ENCODE measurements around the gene RNGTT. TPM values are rescaled to one million over a fixed set of nuclear protein-coding genes. Genes with fewer than 3 reads are reported as not detected.

The RNGTT gene
- total RNA-seq, 2 donors from 2014 or later = 7.5 to 11.3 TPM

- Histone ChIP-seq H3K27me3 (no peaks in the 10 kb centered on the region), H3K9me3 (no peaks in the 10 kb centered on the region), H3K27ac (no peak overlapping the region), H3K4me3 (no peak overlapping the region), H3K36me3 (no peaks in the 10 kb centered on the region), H3K4me1 (no peaks in the 10 kb centered on the region)
- no peak for TF ChIP-seq CTCF (IDR thresholded peaks at IDR 0.05)
- no peak for DNase-seq (ENCODE audit: low spot score)
These were observed 103.1 kb downstream of the RNGTT start for GRCh38 chr6:88860310-88860709.

DNA sequence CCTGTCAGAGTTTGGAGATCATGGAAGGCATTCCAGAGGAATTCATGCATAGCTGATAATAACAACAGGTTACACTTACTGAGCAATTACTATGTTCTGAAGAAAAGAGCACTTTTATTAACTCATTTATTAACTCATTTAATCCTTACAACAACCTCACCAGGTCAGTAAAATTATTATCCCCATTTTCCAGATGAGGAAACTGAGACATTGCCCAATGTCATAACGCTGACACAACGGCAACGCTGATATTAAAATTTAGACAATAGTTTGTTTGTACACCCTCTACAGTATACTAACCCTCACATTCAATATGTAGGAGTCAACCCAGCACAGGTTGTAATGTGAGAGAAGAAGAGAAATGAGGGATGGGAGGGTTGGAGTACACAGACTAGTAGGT lies 105.0 kb downstream of the RNGTT start:
- no peak overlapping the region for H3K27ac ChIP-seq
- no peaks in the 10 kb centered on the region for H3K27me3 ChIP-seq
- no peak for DNase-seq (ENCODE audit: low spot score)
- no peak for TF ChIP-seq CTCF (IDR thresholded peaks at IDR 0.05)
- H3K4me1 ChIP-seq = no peaks in the 10 kb centered on the region
- H3K4me3 ChIP-seq = no peak overlapping the region
- no peaks in the 10 kb centered on the region for H3K36me3 ChIP-seq
- no peaks in the 10 kb centered on the region for H3K9me3 ChIP-seq

DNA sequence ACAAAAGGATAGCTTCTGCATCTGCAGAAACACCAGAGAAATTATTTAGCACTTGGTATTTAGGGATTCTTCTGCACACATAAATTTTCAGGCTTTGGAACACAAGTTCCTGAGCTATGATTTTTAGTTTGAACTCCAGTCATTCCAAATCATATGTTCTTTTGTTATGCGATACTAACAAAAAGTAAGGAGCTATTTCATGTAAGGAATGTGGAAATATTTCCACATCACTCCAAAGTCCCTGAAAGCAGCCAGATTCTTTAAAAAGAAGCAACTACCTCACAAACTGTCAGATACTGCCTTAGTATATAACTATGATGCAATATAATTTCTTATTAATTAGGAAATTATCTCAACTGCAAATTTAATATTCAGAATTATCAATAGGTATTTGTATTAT lies 106.9 kb downstream of the RNGTT start:
- no peak overlapping the region for H3K4me3 ChIP-seq
- H3K4me1 ChIP-seq = no peaks in the 10 kb centered on the region
- no peak overlapping the region for H3K27ac ChIP-seq
- H3K36me3 ChIP-seq = no peaks in the 10 kb centered on the region
- no peaks in the 10 kb centered on the region for H3K9me3 ChIP-seq
- no peak for DNase-seq (ENCODE audit: low spot score)
- no peaks in the 10 kb centered on the region for H3K27me3 ChIP-seq
- TF ChIP-seq CTCF (IDR thresholded peaks at IDR 0.05) = no peak

GRCh38 chr6:88855541-88856147 lies 107.8 kb downstream of the RNGTT start:
- no peaks in the 10 kb centered on the region for H3K9me3 ChIP-seq
- no peaks in the 10 kb centered on the region for H3K27me3 ChIP-seq
- no peaks in the 10 kb centered on the region for H3K36me3 ChIP-seq
- DNase-seq (ENCODE audit: low spot score) = no peak
- H3K27ac ChIP-seq = no peak overlapping the region
- no peaks in the 10 kb centered on the region for H3K4me1 ChIP-seq
- TF ChIP-seq CTCF (IDR thresholded peaks at IDR 0.05) = no peak
- H3K4me3 ChIP-seq = no peak overlapping the region

DNA sequence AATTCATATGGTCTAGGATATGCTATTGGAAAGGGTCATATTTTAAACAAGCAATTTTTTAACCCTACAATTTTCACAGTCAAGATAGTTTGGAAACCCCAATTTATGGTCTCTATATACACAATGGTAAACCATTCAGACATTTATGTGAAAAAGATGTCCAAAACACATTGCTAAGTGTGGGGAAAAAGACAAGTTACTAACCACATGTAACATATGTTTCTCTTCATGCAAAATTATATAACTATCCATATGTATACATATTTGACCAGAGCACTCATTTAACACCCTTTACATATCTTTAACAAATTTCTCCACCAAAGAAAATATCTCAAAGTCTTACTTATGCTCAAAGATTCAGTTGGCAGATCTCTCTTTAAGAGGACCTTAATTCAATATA lies 110.6 kb downstream of the RNGTT start:
- Histone ChIP-seq H3K27ac (no peak overlapping the region), H3K4me3 (no peak overlapping the region), H3K9me3 (no peaks in the 10 kb centered on the region), H3K36me3 (no peaks in the 10 kb centered on the region), H3K4me1 (no peaks in the 10 kb centered on the region), H3K27me3 (no peaks in the 10 kb centered on the region)
- no peak for TF ChIP-seq CTCF (IDR thresholded peaks at IDR 0.05)
- no peak for DNase-seq (ENCODE audit: low spot score)

- no peak for TF ChIP-seq CTCF (IDR thresholded peaks at IDR 0.05)
- no peak overlapping the region for H3K27ac ChIP-seq
- DNase-seq (ENCODE audit: low spot score) = no peak
- no peak overlapping the region for H3K4me3 ChIP-seq
- no peaks in the 10 kb centered on the region for H3K27me3 ChIP-seq
- no peaks in the 10 kb centered on the region for H3K4me1 ChIP-seq
- H3K9me3 ChIP-seq = no peaks in the 10 kb centered on the region
- no peaks in the 10 kb centered on the region for H3K36me3 ChIP-seq
These were observed 111.4 kb downstream of the RNGTT start for GRCh38 chr6:88852000-88852399.
